K562 (cell line): ENCODE results near the gene CEP70. TPM values are rescaled to one million over a fixed set of nuclear protein-coding genes. Genes with fewer than 3 reads are reported as not detected.
A peak's percentile ranks its signal among the peaks of the same experiment; 100 is the strongest.

Experiments used
- ATAC-seq: fragments of 200-7000 bp; cut with Tn5 transposase; 3 replicates; pipeline ENCODE4 v1.9.1; 2020; ENCODE audit warnings: moderate library complexity
- BruUV-seq: library from RNA; stranded (reverse); fragments of 400-500 nt; replicated peaks from 2 replicates; lab custom pipeline; 2021; lab: Mats Ljungman, UMichigan
- CTCF ChIA-PET: fragments of 300-600 bp; formaldehyde crosslinking; extraction: SDS; loops from one replicate; lab custom pipeline; 2021; ENCODE audit warnings: low intra/inter-chr PET ratio; lab: Yijun Ruan, JAX
- POLR2A ChIA-PET: fragments of 300-600, 350-650 bp; sonication (Branson Sonifier 250); formaldehyde crosslinking; extraction: SDS; loops from one replicate; lab custom pipeline; 2021; ENCODE audit warnings: antibody characterized with exemption, inconsistent platforms; lab: Yijun Ruan, JAX
- DNase-seq, 4 experiments: peaks; one replicate each; pipeline versions ENCODE4 v3.0.0 to v3.0.0-alpha.2; 2011 to 2018; ENCODE audit warnings: low spot score in 3 of 4, mixed read lengths in 3 of 4; ENCODE audit errors: extremely low read depth in 1 of 4
- FAIRE-seq: peaks from 2 replicates; lab custom pipeline; 2011; peaks lifted over from hg19 to GRCh38; lab: Jason Lieb, UNC
- H2AFZ ChIP-seq: 2 replicates; pipeline ENCODE4 v1.6.0; 2011; ENCODE audit warnings: low read depth, low read length, control low read depth, inconsistent platforms
- H3K27ac ChIP-seq: fragments of 200-600 bp; 3 replicates; pipeline ENCODE4 v1.8.0; 2011; ENCODE audit warnings: low read depth, mild to moderate bottlenecking, control low read depth, inconsistent platforms, low read length, moderate library complexity, mixed read lengths; ENCODE audit errors: extremely low read depth
- H3K27me3 ChIP-seq, 2 experiments: fragments of 300-600 bp in 1 of 2; 2 replicates in 1 of 2; 3 replicates in 1 of 2; pipeline versions ENCODE4 v1.6.0 to v1.8.0; 2011; ENCODE audit warnings: inconsistent platforms in 2 of 2, low read length in 2 of 2, mild to moderate bottlenecking in 1 of 2, mixed read lengths in 1 of 2, moderate library complexity in 1 of 2; ENCODE audit not compliant: control insufficient read depth in 2 of 2, insufficient read depth in 2 of 2
- H3K36me3 ChIP-seq: fragments of 300-600 bp; 3 replicates; pipeline ENCODE4 v1.8.0; 2011; ENCODE audit warnings: mild to moderate bottlenecking, low read length, inconsistent platforms; ENCODE audit not compliant: control insufficient read depth, insufficient read depth
- H3K4me1 ChIP-seq, 2 experiments: fragments of 200-600 bp in 1 of 2; replicated peaks in 1 of 2; 2 replicates in 1 of 2; 3 replicates in 1 of 2; pipeline versions ENCODE4 v1.5.1 to v1.8.0; 2011; ENCODE audit warnings: inconsistent platforms in 2 of 2, low read length in 2 of 2, mild to moderate bottlenecking in 1 of 2, mixed read lengths in 1 of 2, moderate library complexity in 1 of 2; ENCODE audit not compliant: control insufficient read depth in 2 of 2, insufficient read depth in 2 of 2
- H3K4me2 ChIP-seq: 2 replicates; pipeline ENCODE4 v1.6.1; 2011; ENCODE audit warnings: low read length, control low read depth, inconsistent platforms, mixed read lengths; ENCODE audit not compliant: insufficient read depth
- H3K4me3 ChIP-seq: fragments of 200-600 bp; sonication (generic), shearing (Covaris generic); 2 replicates; pipeline ENCODE4 v1.5.1; 2016; ENCODE audit warnings: control low read depth, inconsistent platforms
- H3K79me2 ChIP-seq: fragments of 200-600 bp; 3 replicates; pipeline ENCODE4 v1.8.0; 2011; ENCODE audit warnings: low read length, inconsistent platforms; ENCODE audit not compliant: control insufficient read depth, insufficient read depth
- H3K9ac ChIP-seq, 2 experiments: 2 replicates each; pipeline versions ENCODE4 v1.6.0 to v1.6.1; 2011; ENCODE audit warnings: low read depth in 2 of 2, low read length in 2 of 2, control low read depth in 1 of 2, inconsistent platforms in 1 of 2, mild to moderate bottlenecking in 1 of 2, mixed read lengths in 1 of 2; ENCODE audit not compliant: insufficient read depth in 1 of 2
- H3K9me1 ChIP-seq: one replicate; pipeline ENCODE4 v1.6.0; 2011; ENCODE audit warnings: inconsistent platforms, mild to moderate bottlenecking, low read length, moderate library complexity; ENCODE audit not compliant: control insufficient read depth, insufficient read depth
- H3K9me3 ChIP-seq: replicated peaks from 2 replicates; pipeline ENCODE4 v1.5.1; 2011; ENCODE audit warnings: low read depth, low read length, inconsistent platforms; ENCODE audit not compliant: control insufficient read depth, insufficient read depth
- H4K20me1 ChIP-seq: replicated peaks from 2 replicates; pipeline ENCODE4 v1.6.1; 2011; ENCODE audit warnings: low read length, inconsistent platforms, mixed read lengths; ENCODE audit not compliant: control insufficient read depth, insufficient read depth
- ZNF121 ChIP-seq: sonication (generic); formaldehyde crosslinking; conservative IDR thresholded peaks from 2 replicates; pipeline ENCODE4 v1.8.0; 2022; ENCODE audit warnings: missing genetic modification reagents
- WGBS: fragments of 100-300 bp; shearing (Covaris generic); methylation state at CpG from one replicate; pipeline ENCODE4 v1.1.6; 2016; ENCODE audit warnings: low coverage, mixed read lengths; ENCODE audit not compliant: insufficient coverage; ENCODE audit errors: missing lambda C conversion rate; 5-methylcytosine and 5-hydroxymethylcytosine counted together
- in situ Hi-C: fragments of 300-500 bp; cut with MboI; formaldehyde crosslinking; loops from 4 replicates; pipeline ENCODE4 v1.15.0; 2018; ENCODE audit warnings: inconsistent platforms, mixed read lengths
- intact Hi-C: fragments of 100-400 bp; cut with micrococcal nuclease; formaldehyde crosslinking; loops from 2 replicates; pipeline ENCODE4 v1.14.2; 2022
- polyA plus RNA-seq, 8 experiments: library from polyadenylated mRNA; depleted of rRNA in 4 of 8; stranded (reverse) in 5 of 8; unstranded in 3 of 8; fragments of >200 nt; fragmentation: Nextera tagmentation in 2 of 8; fragmentation: Illumina TruSeq in 1 of 8; extraction: Ambion mirVana in 2 of 8; extraction: Trizol in 1 of 8; gene quantifications; 2 replicates each; pipeline versions ENCODE4 v1.2.1 to v1.2.3, GENCODE V29; 2011 to 2014; ENCODE audit warnings: inconsistent platforms in 1 of 8, missing spikeins in 1 of 8
- total RNA-seq, 7 experiments: library from RNA; depleted of rRNA in 6 of 7; stranded (reverse); fragments of >200 nt in 6 of 7; fragmentation: Illumina TruSeq in 2 of 7; extraction: Trizol in 2 of 7; gene quantifications; 2 replicates each; pipeline versions ENCODE4 v1.2.1 to v1.2.3, GENCODE V29; 2011 to 2021; ENCODE audit warnings: low replicate concordance in 1 of 7
- TF ChIP-seq, protein P1 (sequence below): sonication (generic); formaldehyde crosslinking; IDR thresholded peaks from 2 replicates; pipeline ENCODE4 v1.8.0; 2022; ENCODE audit warnings: mild to moderate bottlenecking, missing genetic modification reagents
- TF ChIP-seq, protein P2 (sequence below), 2 experiments: fragments of 450-650 bp; IDR thresholded peaks; 2 replicates each; pipeline ENCODE4 v1.6.1; 2018; ENCODE audit warnings: mild to moderate bottlenecking in 2 of 2, low read depth in 1 of 2; ENCODE audit not compliant: partially characterized antibody in 2 of 2

CEP70 gene
- total and polyA plus RNA-seq, 9 of the 15 experiments (the other 6 are each of a cell fraction or from before 2014, with no cell fraction given): 16.1 to 31.5 (median 23.4) TPM

DNA sequence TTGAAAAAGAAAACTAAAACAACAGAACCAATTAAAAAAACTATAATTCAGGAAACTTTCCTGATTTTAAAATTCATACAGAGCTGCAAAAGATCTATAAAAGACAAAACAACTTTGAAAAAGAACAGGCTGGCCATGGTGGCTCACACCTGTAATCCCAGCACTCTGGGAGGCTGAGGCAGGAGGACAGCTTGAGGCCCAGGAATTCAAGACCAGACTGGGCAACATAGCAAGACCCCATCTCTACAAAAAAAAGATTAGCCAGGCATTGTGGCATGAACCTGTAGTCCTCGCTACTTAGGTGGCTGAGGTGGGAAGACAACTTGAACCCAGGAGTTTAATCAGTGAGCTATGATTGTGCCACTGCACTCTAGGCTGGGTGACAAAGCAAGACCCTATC is 6.7 kb downstream of the CEP70 start:
- ATAC-seq (no peak), DNase-seq (no peak), FAIRE-seq (no peak)
- intact Hi-C loops (no loop called here), in situ Hi-C loops (no loop called here)
- ChIA-PET CTCF (no interaction called here), POLR2A (no interaction called here)
- H3K79me2 ChIP-seq: peaks cover 6% of the 10 kb centered on the region; the same call in 1 of the 3 replicates
- H3K27me3 ChIP-seq: no peaks in the 10 kb centered on the region
- H3K4me2 ChIP-seq: no peak overlapping the region
- BruUV-seq: no TSS peak
- no peak overlapping the region for H3K4me3 ChIP-seq
- H4K20me1 ChIP-seq: no peaks in the 10 kb centered on the region
- H3K36me3 ChIP-seq: peaks cover 3% of the 10 kb centered on the region; the same call in 2 of the 3 replicates
- H3K9me3 ChIP-seq: no peaks in the 10 kb centered on the region
- TF ChIP-seq, protein P1, sequence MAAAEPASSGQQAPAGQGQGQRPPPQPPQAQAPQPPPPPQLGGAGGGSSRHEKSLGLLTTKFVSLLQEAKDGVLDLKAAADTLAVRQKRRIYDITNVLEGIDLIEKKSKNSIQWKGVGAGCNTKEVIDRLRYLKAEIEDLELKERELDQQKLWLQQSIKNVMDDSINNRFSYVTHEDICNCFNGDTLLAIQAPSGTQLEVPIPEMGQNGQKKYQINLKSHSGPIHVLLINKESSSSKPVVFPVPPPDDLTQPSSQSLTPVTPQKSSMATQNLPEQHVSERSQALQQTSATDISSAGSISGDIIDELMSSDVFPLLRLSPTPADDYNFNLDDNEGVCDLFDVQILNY (CRISPR knock-in tag): no peak
- TF ChIP-seq ZNF121 (CRISPR knock-in tag): peak; percentile 94
- TF ChIP-seq, protein P2, sequence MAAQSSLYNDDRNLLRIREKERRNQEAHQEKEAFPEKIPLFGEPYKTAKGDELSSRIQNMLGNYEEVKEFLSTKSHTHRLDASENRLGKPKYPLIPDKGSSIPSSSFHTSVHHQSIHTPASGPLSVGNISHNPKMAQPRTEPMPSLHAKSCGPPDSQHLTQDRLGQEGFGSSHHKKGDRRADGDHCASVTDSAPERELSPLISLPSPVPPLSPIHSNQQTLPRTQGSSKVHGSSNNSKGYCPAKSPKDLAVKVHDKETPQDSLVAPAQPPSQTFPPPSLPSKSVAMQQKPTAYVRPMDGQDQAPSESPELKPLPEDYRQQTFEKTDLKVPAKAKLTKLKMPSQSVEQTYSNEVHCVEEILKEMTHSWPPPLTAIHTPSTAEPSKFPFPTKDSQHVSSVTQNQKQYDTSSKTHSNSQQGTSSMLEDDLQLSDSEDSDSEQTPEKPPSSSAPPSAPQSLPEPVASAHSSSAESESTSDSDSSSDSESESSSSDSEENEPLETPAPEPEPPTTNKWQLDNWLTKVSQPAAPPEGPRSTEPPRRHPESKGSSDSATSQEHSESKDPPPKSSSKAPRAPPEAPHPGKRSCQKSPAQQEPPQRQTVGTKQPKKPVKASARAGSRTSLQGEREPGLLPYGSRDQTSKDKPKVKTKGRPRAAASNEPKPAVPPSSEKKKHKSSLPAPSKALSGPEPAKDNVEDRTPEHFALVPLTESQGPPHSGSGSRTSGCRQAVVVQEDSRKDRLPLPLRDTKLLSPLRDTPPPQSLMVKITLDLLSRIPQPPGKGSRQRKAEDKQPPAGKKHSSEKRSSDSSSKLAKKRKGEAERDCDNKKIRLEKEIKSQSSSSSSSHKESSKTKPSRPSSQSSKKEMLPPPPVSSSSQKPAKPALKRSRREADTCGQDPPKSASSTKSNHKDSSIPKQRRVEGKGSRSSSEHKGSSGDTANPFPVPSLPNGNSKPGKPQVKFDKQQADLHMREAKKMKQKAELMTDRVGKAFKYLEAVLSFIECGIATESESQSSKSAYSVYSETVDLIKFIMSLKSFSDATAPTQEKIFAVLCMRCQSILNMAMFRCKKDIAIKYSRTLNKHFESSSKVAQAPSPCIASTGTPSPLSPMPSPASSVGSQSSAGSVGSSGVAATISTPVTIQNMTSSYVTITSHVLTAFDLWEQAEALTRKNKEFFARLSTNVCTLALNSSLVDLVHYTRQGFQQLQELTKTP (IDR thresholded peaks at IDR 0.05; ENCODE audit: low read depth in 1 of 2, partially characterized antibody in 2 of 2): no peak
- H3K9ac ChIP-seq: no peak overlapping the region
- H3K9me1 ChIP-seq: no peaks in the 10 kb centered on the region
- H3K27ac ChIP-seq: no peak overlapping the region
- 64% methylated on average over 1 of the region's 1 CpG for WGBS
- no peak overlapping the region for H2AFZ ChIP-seq
- no peaks in the 10 kb centered on the region; a peak in 1 of 5 replicates for H3K4me1 ChIP-seq
